SK-N-SH treated with all-trans-retinoic acid at 6 μM for 48 hours (cell line): Measurements from ENCODE around the gene ELMO1.

Experiments used
- BACH2 ChIP-seq: fragments of 250-450 bp; sonication (Bioruptor Pico); IDR thresholded peaks from 2 replicates; pipeline ENCODE4 v1.9.0; 2021; ENCODE audit warnings: mild to moderate bottlenecking, borderline replicate concordance
- CSRNP3 ChIP-seq: fragments of 250-450 bp; sonication (Bioruptor Pico); IDR thresholded peaks from 2 replicates; pipeline ENCODE4 v1.5.1; 2021; ENCODE audit warnings: mild to moderate bottlenecking, moderate library complexity
- ESRRG ChIP-seq: fragments of 250-450 bp; sonication (Bioruptor Pico); IDR thresholded peaks from 2 replicates; pipeline ENCODE4 v1.6.1; 2021; ENCODE audit warnings: mild to moderate bottlenecking
- GLIS3 ChIP-seq: fragments of 250-450 bp; sonication (Bioruptor Pico); IDR thresholded peaks from 2 replicates; pipeline ENCODE4 v1.5.0; 2020; ENCODE audit warnings: mild to moderate bottlenecking, moderate library complexity
- ZFP3 ChIP-seq: fragments of 250-450 bp; sonication (Bioruptor Pico); IDR thresholded peaks from 2 replicates; pipeline ENCODE4 v1.5.0; 2020; ENCODE audit warnings: mild to moderate bottlenecking, moderate library complexity
- ZFP30 ChIP-seq: fragments of 450-650 bp; formaldehyde crosslinking; IDR thresholded peaks from 2 replicates; pipeline ENCODE4 v1.5.0; 2022; ENCODE audit warnings: mild to moderate bottlenecking, moderate library complexity
- ZNF565 ChIP-seq: fragments of 450-650 bp; formaldehyde crosslinking; conservative IDR thresholded peaks from 2 replicates; pipeline ENCODE4 v1.5.0; 2020; ENCODE audit warnings: low read depth, mild to moderate bottlenecking, moderate library complexity
- TF ChIP-seq, protein P1 (sequence below): fragments of 250-450 bp; sonication (Bioruptor Pico); IDR thresholded peaks from 2 replicates; pipeline ENCODE4 v1.5.0; 2020; ENCODE audit warnings: mild to moderate bottlenecking, moderate library complexity
- TF ChIP-seq, protein P2 (sequence below): fragments of 250-450 bp; sonication (Bioruptor Pico); IDR thresholded peaks from 2 replicates; pipeline ENCODE4 v1.8.0; 2020; ENCODE audit warnings: mild to moderate bottlenecking, moderate library complexity, borderline replicate concordance

- TF ChIP-seq, protein P1, sequence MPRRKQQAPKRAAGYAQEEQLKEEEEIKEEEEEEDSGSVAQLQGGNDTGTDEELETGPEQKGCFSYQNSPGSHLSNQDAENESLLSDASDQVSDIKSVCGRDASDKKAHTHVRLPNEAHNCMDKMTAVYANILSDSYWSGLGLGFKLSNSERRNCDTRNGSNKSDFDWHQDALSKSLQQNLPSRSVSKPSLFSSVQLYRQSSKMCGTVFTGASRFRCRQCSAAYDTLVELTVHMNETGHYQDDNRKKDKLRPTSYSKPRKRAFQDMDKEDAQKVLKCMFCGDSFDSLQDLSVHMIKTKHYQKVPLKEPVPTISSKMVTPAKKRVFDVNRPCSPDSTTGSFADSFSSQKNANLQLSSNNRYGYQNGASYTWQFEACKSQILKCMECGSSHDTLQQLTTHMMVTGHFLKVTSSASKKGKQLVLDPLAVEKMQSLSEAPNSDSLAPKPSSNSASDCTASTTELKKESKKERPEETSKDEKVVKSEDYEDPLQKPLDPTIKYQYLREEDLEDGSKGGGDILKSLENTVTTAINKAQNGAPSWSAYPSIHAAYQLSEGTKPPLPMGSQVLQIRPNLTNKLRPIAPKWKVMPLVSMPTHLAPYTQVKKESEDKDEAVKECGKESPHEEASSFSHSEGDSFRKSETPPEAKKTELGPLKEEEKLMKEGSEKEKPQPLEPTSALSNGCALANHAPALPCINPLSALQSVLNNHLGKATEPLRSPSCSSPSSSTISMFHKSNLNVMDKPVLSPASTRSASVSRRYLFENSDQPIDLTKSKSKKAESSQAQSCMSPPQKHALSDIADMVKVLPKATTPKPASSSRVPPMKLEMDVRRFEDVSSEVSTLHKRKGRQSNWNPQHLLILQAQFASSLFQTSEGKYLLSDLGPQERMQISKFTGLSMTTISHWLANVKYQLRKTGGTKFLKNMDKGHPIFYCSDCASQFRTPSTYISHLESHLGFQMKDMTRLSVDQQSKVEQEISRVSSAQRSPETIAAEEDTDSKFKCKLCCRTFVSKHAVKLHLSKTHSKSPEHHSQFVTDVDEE (CRISPR knock-in tag): no peak
- TF ChIP-seq CSRNP3 (CRISPR knock-in tag) (no peak), ZFP3 (CRISPR knock-in tag) (no peak), ZFP30 (CRISPR knock-in tag) (no peak), GLIS3 (no peak), BACH2 (CRISPR knock-in tag) (no peak), ESRRG (no peak), ZNF565 (CRISPR knock-in tag) (no peak)
- TF ChIP-seq, protein P2, sequence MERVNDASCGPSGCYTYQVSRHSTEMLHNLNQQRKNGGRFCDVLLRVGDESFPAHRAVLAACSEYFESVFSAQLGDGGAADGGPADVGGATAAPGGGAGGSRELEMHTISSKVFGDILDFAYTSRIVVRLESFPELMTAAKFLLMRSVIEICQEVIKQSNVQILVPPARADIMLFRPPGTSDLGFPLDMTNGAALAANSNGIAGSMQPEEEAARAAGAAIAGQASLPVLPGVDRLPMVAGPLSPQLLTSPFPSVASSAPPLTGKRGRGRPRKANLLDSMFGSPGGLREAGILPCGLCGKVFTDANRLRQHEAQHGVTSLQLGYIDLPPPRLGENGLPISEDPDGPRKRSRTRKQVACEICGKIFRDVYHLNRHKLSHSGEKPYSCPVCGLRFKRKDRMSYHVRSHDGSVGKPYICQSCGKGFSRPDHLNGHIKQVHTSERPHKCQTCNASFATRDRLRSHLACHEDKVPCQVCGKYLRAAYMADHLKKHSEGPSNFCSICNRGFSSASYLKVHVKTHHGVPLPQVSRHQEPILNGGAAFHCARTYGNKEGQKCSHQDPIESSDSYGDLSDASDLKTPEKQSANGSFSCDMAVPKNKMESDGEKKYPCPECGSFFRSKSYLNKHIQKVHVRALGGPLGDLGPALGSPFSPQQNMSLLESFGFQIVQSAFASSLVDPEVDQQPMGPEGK: no peak
Measured at GRCh38 chr7:37149773-37150124, 298.9 kb downstream of the ELMO1 start.
